NT2/D1 (cell line): ENCODE data around the gene FAF1.

Experiments used
- SUZ12 ChIP-seq: IDR thresholded peaks from 2 replicates; pipeline ENCODE4 v1.6.1; 2011; ENCODE audit not compliant: insufficient read length, insufficient read depth; ENCODE audit errors: extremely low read depth
- YY1 ChIP-seq: IDR thresholded peaks from 2 replicates; pipeline ENCODE4 v1.6.1; 2011; ENCODE audit not compliant: insufficient read length, insufficient read depth
- ZNF274 ChIP-seq: IDR thresholded peaks from 2 replicates; pipeline ENCODE4 v1.6.1; 2011; ENCODE audit warnings: mild to moderate bottlenecking, low read depth, low read length

- no peak for TF ChIP-seq SUZ12
- no peak for TF ChIP-seq ZNF274
- TF ChIP-seq YY1: no peak
Observed at GRCh38 chr1:50634251-50634650, 325.8 kb downstream of the FAF1 start.
